Vagina (tissue), 2 donors: ENCODE results near the gene ZBP1. TPM values are rescaled to one million over a fixed set of nuclear protein-coding genes. Genes with fewer than 3 reads are reported as not detected.

ENCODE experiments used
- DNase-seq, 2 donors: peaks; one replicate each; pipeline ENCODE4 v3.0.0-alpha.2; 2017; ENCODE audit errors: extremely low spot score in 2 of 2
- H3K27ac ChIP-seq: fragments of 200-600 bp; sonication (generic); one replicate; pipeline ENCODE4 v1.5.1; 2019
- H3K27me3 ChIP-seq: fragments of 200-600 bp; sonication (generic); one replicate; pipeline ENCODE4 v1.5.1; 2019
- H3K36me3 ChIP-seq, 2 donors: fragments of 200-600 bp; sonication (generic); one replicate each; pipeline ENCODE4 v1.5.1; 2017 to 2019
- H3K4me1 ChIP-seq: fragments of 200-600 bp; sonication (generic); one replicate; pipeline ENCODE4 v1.5.1; 2019
- H3K4me3 ChIP-seq, 2 donors: fragments of 200-600 bp; sonication (generic); 1 replicate in 1 of 2; 2 replicates in 1 of 2; pipeline ENCODE4 v1.5.1; 2016 to 2019
- H3K9me3 ChIP-seq: fragments of 200-600 bp; sonication (generic); one replicate; pipeline ENCODE4 v1.5.1; 2019
- CTCF ChIP-seq, 3 experiments: fragments of 450-650 bp in 2 of 3; fragments of 200-600 bp in 1 of 3; sonication (generic) in 1 of 3; IDR thresholded peaks; one replicate each; pipeline ENCODE4 v1.5.1; 2017 to 2019; ENCODE audit warnings: antibody characterized with exemption in 3 of 3, mild to moderate bottlenecking in 2 of 3, moderate library complexity in 2 of 3
- POLR2A ChIP-seq, 2 donors: fragments of 450-650 bp; IDR thresholded peaks; one replicate each; pipeline ENCODE4 v1.6.1; 2017; ENCODE audit warnings: antibody characterized with exemption in 2 of 2, mild to moderate bottlenecking in 2 of 2, moderate library complexity in 2 of 2
- POLR2AphosphoS5 ChIP-seq, 2 donors: sonication (generic); formaldehyde crosslinking; IDR thresholded peaks; one replicate each; pipeline ENCODE4 v1.9.0; 2017; ENCODE audit warnings: antibody characterized with exemption in 2 of 2, mild to moderate bottlenecking in 2 of 2, low read depth in 1 of 2; ENCODE audit not compliant: insufficient read depth in 1 of 2
- intact Hi-C: fragments of 100-400 bp; cut with DNase I; formaldehyde crosslinking; loops from one replicate; pipeline ENCODE4 v1.15.1; 2023
- total RNA-seq: library from RNA; depleted of rRNA; stranded (reverse); fragments of >200 nt; gene quantifications from one replicate; pipeline ENCODE4 v1.2.3, GENCODE V29; 2016

The ZBP1 gene
- total RNA-seq, 1 donor from 2014 or later: 0.74 TPM

GRCh38 chr20:57660922-57661745 lies 40.9 kb upstream of the ZBP1 start:
- no peak for TF ChIP-seq POLR2A (IDR thresholded peaks at IDR 0.05)
- no peak for TF ChIP-seq POLR2AphosphoS5 (IDR thresholded peaks at IDR 0.05; ENCODE audit: insufficient read depth in 1 of 2, low read depth in 1 of 2)
- no peak for TF ChIP-seq CTCF (IDR thresholded peaks at IDR 0.05)
- Histone ChIP-seq H3K4me1 (peaks cover 66% of the 10 kb centered on the region), H3K36me3 (no peaks in the 10 kb centered on the region), H3K9me3 (no peaks in the 10 kb centered on the region), H3K27me3 (no peaks in the 10 kb centered on the region), H3K27ac (peak overlapping the region; percentile 51), H3K4me3 (no peak overlapping the region)
- DNase-seq: no peak
- intact Hi-C loops: no loop called here

- Histone ChIP-seq H3K4me3 (no peak overlapping the region), H3K4me1 (peaks cover 66% of the 10 kb centered on the region), H3K9me3 (no peaks in the 10 kb centered on the region), H3K27me3 (no peaks in the 10 kb centered on the region), H3K27ac (peak overlapping the region; percentile 51), H3K36me3 (no peaks in the 10 kb centered on the region)
- intact Hi-C loops: no loop called here
- TF ChIP-seq POLR2AphosphoS5 (IDR thresholded peaks at IDR 0.05; ENCODE audit: insufficient read depth in 1 of 2, low read depth in 1 of 2) (no peak), CTCF (IDR thresholded peaks at IDR 0.05) (no peak), POLR2A (IDR thresholded peaks at IDR 0.05) (no peak)
- peak in 1 of 2 donors; percentile 77 for DNase-seq
These were observed 40.1 kb upstream of the ZBP1 start for GRCh38 chr20:57660181-57660921.

- intact Hi-C loops: no loop called here
- Histone ChIP-seq H3K4me3 (no peak overlapping the region), H3K27ac (no peak overlapping the region), H3K4me1 (peaks cover 60% of the 10 kb centered on the region), H3K36me3 (no peaks in the 10 kb centered on the region), H3K9me3 (no peaks in the 10 kb centered on the region), H3K27me3 (no peaks in the 10 kb centered on the region)
- no peak for TF ChIP-seq POLR2AphosphoS5 (IDR thresholded peaks at IDR 0.05; ENCODE audit: insufficient read depth in 1 of 2, low read depth in 1 of 2)
- DNase-seq: peak in 1 of 2 donors; percentile 69
These were observed 39.4 kb upstream of the ZBP1 start for GRCh38 chr20:57659517-57660180.

GRCh38 chr20:57658833-57659516 lies 38.7 kb upstream of the ZBP1 start:
- TF ChIP-seq POLR2AphosphoS5 (IDR thresholded peaks at IDR 0.05; ENCODE audit: insufficient read depth in 1 of 2, low read depth in 1 of 2): no peak
- no peak for TF ChIP-seq POLR2A (IDR thresholded peaks at IDR 0.05)
- TF ChIP-seq CTCF (IDR thresholded peaks at IDR 0.05): no peak

GRCh38 chr20:57658447-57658832 lies 38.2 kb upstream of the ZBP1 start:
- Histone ChIP-seq H3K4me3 (no peak overlapping the region), H3K27me3 (no peaks in the 10 kb centered on the region), H3K36me3 (no peaks in the 10 kb centered on the region), H3K27ac (peak overlapping the region; percentile 31), H3K9me3 (no peaks in the 10 kb centered on the region), H3K4me1 (peaks cover 48% of the 10 kb centered on the region)
- TF ChIP-seq POLR2AphosphoS5 (IDR thresholded peaks at IDR 0.05; ENCODE audit: insufficient read depth in 1 of 2, low read depth in 1 of 2) (no peak), POLR2A (IDR thresholded peaks at IDR 0.05) (no peak), CTCF (IDR thresholded peaks at IDR 0.05) (no peak)
- intact Hi-C loops: no loop called here
- DNase-seq: peak in 1 of 2 donors; percentile 65

More at GRCh38 chr20:57658833-57659516, 38.7 kb upstream of the ZBP1 start:
- H3K4me1 ChIP-seq: peaks cover 54% of the 10 kb centered on the region
- intact Hi-C loops: no loop called here
- no peak overlapping the region for H3K4me3 ChIP-seq
- peak in 1 of 2 donors; percentile 83 for DNase-seq
- H3K36me3 ChIP-seq: no peaks in the 10 kb centered on the region
- no peaks in the 10 kb centered on the region for H3K9me3 ChIP-seq
- no peaks in the 10 kb centered on the region for H3K27me3 ChIP-seq
- H3K27ac ChIP-seq: no peak overlapping the region
